K562 (cell line): Measurements from ENCODE around the gene DYRK1A. TPM values are rescaled to one million over a fixed set of nuclear protein-coding genes. Genes with fewer than 3 reads are reported as not detected.
A peak's percentile ranks its signal among the peaks of the same experiment; 100 is the strongest.

ENCODE experiments used
- DDX20 ChIP-seq: fragments of 450-650 bp; IDR thresholded peaks from 2 replicates; pipeline ENCODE4 v1.6.1; 2016; ENCODE audit warnings: missing genetic modification characterization, low read depth, mild to moderate bottlenecking, missing compliant biosample characterization, moderate library complexity
- EP400 ChIP-seq: fragments of 450-650 bp; IDR thresholded peaks from 2 replicates; pipeline ENCODE4 v1.6.1; 2017; ENCODE audit warnings: antibody characterized with exemption, mild to moderate bottlenecking, moderate library complexity
- ESRRB ChIP-seq: fragments of 250-450 bp; sonication (Bioruptor Pico); IDR thresholded peaks from 2 replicates; pipeline ENCODE4 v1.5.0; 2020; ENCODE audit warnings: mild to moderate bottlenecking, moderate library complexity, borderline replicate concordance
- MBD1 ChIP-seq: fragments of 250-450 bp; sonication (Bioruptor Pico); IDR thresholded peaks from 2 replicates; pipeline ENCODE4 v1.8.0; 2022; ENCODE audit warnings: inconsistent platforms
- NCOR1 ChIP-seq: fragments of 450-650 bp; IDR thresholded peaks from 2 replicates; pipeline ENCODE4 v1.6.1; 2016; ENCODE audit warnings: mild to moderate bottlenecking, moderate library complexity
- NUFIP1 ChIP-seq: fragments of 450-650 bp; IDR thresholded peaks from 2 replicates; pipeline ENCODE4 v1.6.1; 2018; ENCODE audit not compliant: partially characterized antibody
- RB1 ChIP-seq: fragments of 450-650 bp; IDR thresholded peaks from 2 replicates; pipeline ENCODE4 v1.6.1; 2017; ENCODE audit warnings: low read depth, mild to moderate bottlenecking
- SPI1 ChIP-seq: IDR thresholded peaks from 2 replicates; pipeline ENCODE4 v1.6.1; 2011; ENCODE audit warnings: low read depth, low read length, control low read depth, borderline replicate concordance
- THRB ChIP-seq: fragments of 450-650 bp; formaldehyde crosslinking; conservative IDR thresholded peaks from 2 replicates; pipeline ENCODE4 v1.4.0; 2022; ENCODE audit warnings: mild to moderate bottlenecking, missing genetic modification characterization
- U2AF2 ChIP-seq: fragments of 200-400 bp; formaldehyde crosslinking; optimal IDR thresholded peaks from 2 replicates; pipeline ENCODE3; 2017; ENCODE audit warnings: low read depth, mild to moderate bottlenecking, low read length
- VEZF1 ChIP-seq: fragments of 200-800 bp; sonication (Bioruptor generic); IDR thresholded peaks from 2 replicates; pipeline ENCODE4 v1.6.1; 2017; ENCODE audit warnings: missing genetic modification characterization, missing compliant biosample characterization
- ZNF140 ChIP-seq: fragments of 250-450 bp; sonication (Bioruptor Pico); IDR thresholded peaks from 2 replicates; pipeline ENCODE4 v1.8.0; 2021; ENCODE audit warnings: moderate library complexity, mild to moderate bottlenecking, inconsistent platforms
- ZNF263 ChIP-seq: sonication (generic); formaldehyde crosslinking; IDR thresholded peaks from 2 replicates; pipeline ENCODE4 v1.8.0; 2022; ENCODE audit warnings: mild to moderate bottlenecking, missing genetic modification reagents, borderline replicate concordance
- ZNF561 ChIP-seq: fragments of 450-650 bp; formaldehyde crosslinking; conservative IDR thresholded peaks from 2 replicates; pipeline ENCODE4 v1.4.0; 2020; ENCODE audit warnings: mild to moderate bottlenecking, moderate library complexity
- ZNF586 ChIP-seq: fragments of 450-650 bp; formaldehyde crosslinking; conservative IDR thresholded peaks from 2 replicates; pipeline ENCODE4 v1.4.0; 2020; ENCODE audit warnings: mild to moderate bottlenecking, moderate library complexity
- ZNF644 ChIP-seq: fragments of 200-800 bp; sonication (Bioruptor generic); IDR thresholded peaks from 2 replicates; pipeline ENCODE4 v1.6.1; 2016; ENCODE audit warnings: low read depth, missing genetic modification characterization, missing compliant biosample characterization
- polyA plus RNA-seq, 8 experiments: library from polyadenylated mRNA; depleted of rRNA in 4 of 8; stranded (reverse) in 5 of 8; unstranded in 3 of 8; fragments of >200 nt; fragmentation: Nextera tagmentation in 2 of 8; fragmentation: Illumina TruSeq in 1 of 8; extraction: Ambion mirVana in 2 of 8; extraction: Trizol in 1 of 8; gene quantifications; 2 replicates each; pipeline versions ENCODE4 v1.2.1 to v1.2.3, GENCODE V29; 2011 to 2014; ENCODE audit warnings: inconsistent platforms in 1 of 8, missing spikeins in 1 of 8
- total RNA-seq, 7 experiments: library from RNA; depleted of rRNA in 6 of 7; stranded (reverse); fragments of >200 nt in 6 of 7; fragmentation: Illumina TruSeq in 2 of 7; extraction: Trizol in 2 of 7; gene quantifications; 2 replicates each; pipeline versions ENCODE4 v1.2.1 to v1.2.3, GENCODE V29; 2011 to 2021; ENCODE audit warnings: low replicate concordance in 1 of 7
- TF ChIP-seq, protein P1 (sequence below): fragments of 450-650 bp; IDR thresholded peaks from 2 replicates; pipeline ENCODE4 v1.6.1; 2017; ENCODE audit warnings: antibody characterized with exemption, mild to moderate bottlenecking
- TF ChIP-seq, protein P2 (sequence below): sonication (generic); formaldehyde crosslinking; IDR thresholded peaks from 2 replicates; pipeline ENCODE4 v1.9.0; 2022; ENCODE audit warnings: mild to moderate bottlenecking, missing genetic modification reagents

The DYRK1A gene
- total and polyA plus RNA-seq, 9 of the 15 experiments (the other 6 are each of a cell fraction or from before 2014, with no cell fraction given): 3.7 to 64.8 (median 42.3) TPM

- TF ChIP-seq, protein P1, sequence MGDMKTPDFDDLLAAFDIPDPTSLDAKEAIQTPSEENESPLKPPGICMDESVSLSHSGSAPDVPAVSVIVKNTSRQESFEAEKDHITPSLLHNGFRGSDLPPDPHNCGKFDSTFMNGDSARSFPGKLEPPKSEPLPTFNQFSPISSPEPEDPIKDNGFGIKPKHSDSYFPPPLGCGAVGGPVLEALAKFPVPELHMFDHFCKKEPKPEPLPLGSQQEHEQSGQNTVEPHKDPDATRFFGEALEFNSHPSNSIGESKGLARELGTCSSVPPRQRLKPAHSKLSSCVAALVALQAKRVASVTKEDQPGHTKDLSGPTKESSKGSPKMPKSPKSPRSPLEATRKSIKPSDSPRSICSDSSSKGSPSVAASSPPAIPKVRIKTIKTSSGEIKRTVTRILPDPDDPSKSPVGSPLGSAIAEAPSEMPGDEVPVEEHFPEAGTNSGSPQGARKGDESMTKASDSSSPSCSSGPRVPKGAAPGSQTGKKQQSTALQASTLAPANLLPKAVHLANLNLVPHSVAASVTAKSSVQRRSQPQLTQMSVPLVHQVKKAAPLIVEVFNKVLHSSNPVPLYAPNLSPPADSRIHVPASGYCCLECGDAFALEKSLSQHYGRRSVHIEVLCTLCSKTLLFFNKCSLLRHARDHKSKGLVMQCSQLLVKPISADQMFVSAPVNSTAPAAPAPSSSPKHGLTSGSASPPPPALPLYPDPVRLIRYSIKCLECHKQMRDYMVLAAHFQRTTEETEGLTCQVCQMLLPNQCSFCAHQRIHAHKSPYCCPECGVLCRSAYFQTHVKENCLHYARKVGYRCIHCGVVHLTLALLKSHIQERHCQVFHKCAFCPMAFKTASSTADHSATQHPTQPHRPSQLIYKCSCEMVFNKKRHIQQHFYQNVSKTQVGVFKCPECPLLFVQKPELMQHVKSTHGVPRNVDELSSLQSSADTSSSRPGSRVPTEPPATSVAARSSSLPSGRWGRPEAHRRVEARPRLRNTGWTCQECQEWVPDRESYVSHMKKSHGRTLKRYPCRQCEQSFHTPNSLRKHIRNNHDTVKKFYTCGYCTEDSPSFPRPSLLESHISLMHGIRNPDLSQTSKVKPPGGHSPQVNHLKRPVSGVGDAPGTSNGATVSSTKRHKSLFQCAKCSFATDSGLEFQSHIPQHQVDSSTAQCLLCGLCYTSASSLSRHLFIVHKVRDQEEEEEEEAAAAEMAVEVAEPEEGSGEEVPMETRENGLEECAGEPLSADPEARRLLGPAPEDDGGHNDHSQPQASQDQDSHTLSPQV: peak; percentile 100
- TF ChIP-seq, protein P2, sequence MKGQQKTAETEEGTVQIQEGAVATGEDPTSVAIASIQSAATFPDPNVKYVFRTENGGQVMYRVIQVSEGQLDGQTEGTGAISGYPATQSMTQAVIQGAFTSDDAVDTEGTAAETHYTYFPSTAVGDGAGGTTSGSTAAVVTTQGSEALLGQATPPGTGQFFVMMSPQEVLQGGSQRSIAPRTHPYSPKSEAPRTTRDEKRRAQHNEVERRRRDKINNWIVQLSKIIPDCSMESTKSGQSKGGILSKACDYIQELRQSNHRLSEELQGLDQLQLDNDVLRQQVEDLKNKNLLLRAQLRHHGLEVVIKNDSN (CRISPR knock-in tag): no peak
- TF ChIP-seq THRB (CRISPR knock-in tag): peak; percentile 94
- TF ChIP-seq U2AF2: no peak
- TF ChIP-seq ZNF586 (CRISPR knock-in tag): no peak
- peak; percentile 97 for TF ChIP-seq DDX20 (tag)
- TF ChIP-seq ZNF644 (tag): peak; percentile 98
- TF ChIP-seq RB1: no peak
- peak; percentile 47 for TF ChIP-seq NCOR1
- TF ChIP-seq ZNF140 (CRISPR knock-in tag): peak; percentile 75; the same call in 1 of the 2 replicates
- no peak for TF ChIP-seq SPI1
- TF ChIP-seq ZNF263 (CRISPR knock-in tag): no peak
- peak; percentile 54 for TF ChIP-seq VEZF1
- peak; percentile 52; the same call in 1 of the 2 replicates for TF ChIP-seq ZNF561 (CRISPR knock-in tag)
- TF ChIP-seq NUFIP1: peak; percentile 96
- TF ChIP-seq ESRRB (CRISPR knock-in tag): no peak
- no peak for TF ChIP-seq EP400
- 0 out of 2 replicates have a peak, but pooled peaks have one; percentile 79 for TF ChIP-seq MBD1 (CRISPR knock-in tag)
Measured at GRCh38 chr21:37566790-37567615, 200.4 kb downstream of the DYRK1A start (continued).
